ENCODE data around the gene SPATA13. TPM values are rescaled to one million over a fixed set of nuclear protein-coding genes. Genes with fewer than 3 reads are reported as not detected.

SPATA13 gene
- total RNA-seq, 4 donors from 2014 or later: 20.0 to 47.4 (median 27.6) TPM

DNA sequence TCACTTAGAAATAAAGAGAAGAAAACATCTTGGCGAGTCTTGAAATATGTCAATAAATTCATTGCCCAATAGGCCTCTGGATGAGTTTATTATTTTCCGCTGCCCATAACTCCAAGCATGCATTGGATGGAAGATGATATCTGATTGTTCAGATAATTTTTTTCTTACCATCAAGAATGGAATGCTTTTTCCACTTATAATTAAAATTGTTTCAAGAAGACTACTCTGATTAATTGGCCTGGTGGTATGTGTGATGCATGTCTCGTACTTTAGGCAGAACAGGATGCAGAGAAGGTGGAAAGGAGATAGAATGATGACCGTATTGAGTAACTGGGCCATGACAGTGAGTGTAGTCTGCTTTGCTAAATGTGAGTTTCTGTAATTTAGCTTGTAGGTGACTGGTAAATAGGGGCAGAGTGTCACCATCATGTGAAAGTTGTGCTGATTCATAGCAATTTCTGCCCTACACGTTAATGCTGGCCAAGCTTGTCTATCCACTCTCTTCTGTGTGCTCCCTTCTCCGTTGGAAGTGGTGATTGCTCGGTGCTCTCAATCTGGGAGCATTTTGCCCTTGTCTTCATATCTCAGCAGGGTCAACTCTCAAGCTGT is 13.5 kb upstream of the SPATA13 start:
- H3K27ac ChIP-seq: no peak overlapping the region
- no peaks in the 10 kb centered on the region for H3K4me1 ChIP-seq
- intact Hi-C loops (cut with DNase I; ENCODE audit: low total_unique reads): no loop called here
- no peaks in the 10 kb centered on the region for H3K27me3 ChIP-seq
- H3K9me3 ChIP-seq: no peaks in the 10 kb centered on the region
- TF ChIP-seq POLR2A (IDR thresholded peaks at IDR 0.05): no peak
- TF ChIP-seq, protein P1, sequence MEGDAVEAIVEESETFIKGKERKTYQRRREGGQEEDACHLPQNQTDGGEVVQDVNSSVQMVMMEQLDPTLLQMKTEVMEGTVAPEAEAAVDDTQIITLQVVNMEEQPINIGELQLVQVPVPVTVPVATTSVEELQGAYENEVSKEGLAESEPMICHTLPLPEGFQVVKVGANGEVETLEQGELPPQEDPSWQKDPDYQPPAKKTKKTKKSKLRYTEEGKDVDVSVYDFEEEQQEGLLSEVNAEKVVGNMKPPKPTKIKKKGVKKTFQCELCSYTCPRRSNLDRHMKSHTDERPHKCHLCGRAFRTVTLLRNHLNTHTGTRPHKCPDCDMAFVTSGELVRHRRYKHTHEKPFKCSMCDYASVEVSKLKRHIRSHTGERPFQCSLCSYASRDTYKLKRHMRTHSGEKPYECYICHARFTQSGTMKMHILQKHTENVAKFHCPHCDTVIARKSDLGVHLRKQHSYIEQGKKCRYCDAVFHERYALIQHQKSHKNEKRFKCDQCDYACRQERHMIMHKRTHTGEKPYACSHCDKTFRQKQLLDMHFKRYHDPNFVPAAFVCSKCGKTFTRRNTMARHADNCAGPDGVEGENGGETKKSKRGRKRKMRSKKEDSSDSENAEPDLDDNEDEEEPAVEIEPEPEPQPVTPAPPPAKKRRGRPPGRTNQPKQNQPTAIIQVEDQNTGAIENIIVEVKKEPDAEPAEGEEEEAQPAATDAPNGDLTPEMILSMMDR (IDR thresholded peaks at IDR 0.05): no peak
- H3K4me3 ChIP-seq: no peak overlapping the region
- H3K36me3 ChIP-seq: no peaks in the 10 kb centered on the region
- DNase-seq: no peak

DNA sequence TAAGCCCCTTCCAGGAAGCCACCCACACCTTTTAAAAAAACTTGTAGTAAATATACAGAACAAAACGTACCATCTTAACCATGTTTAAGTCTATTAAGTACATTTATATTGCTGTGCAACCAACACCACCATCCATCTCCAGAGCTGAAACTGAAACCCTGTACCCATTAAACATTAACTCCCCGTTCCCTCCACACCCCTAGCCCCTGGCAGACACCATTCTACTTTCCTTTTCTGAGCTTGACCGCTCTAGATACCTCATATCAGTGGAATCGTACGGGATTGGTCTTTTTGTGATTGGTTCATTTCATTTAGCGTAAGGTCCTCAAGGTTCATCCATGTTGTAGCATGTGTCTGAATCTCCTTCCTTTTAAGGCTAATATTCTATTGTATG is 13.0 kb upstream of the SPATA13 start:
- Histone ChIP-seq H3K27me3 (no peaks in the 10 kb centered on the region), H3K27ac (no peak overlapping the region), H3K9me3 (no peaks in the 10 kb centered on the region), H3K4me3 (no peak overlapping the region), H3K36me3 (no peaks in the 10 kb centered on the region), H3K4me1 (no peaks in the 10 kb centered on the region)
- no peak for DNase-seq
- TF ChIP-seq, protein P1 (IDR thresholded peaks at IDR 0.05): no peak
- TF ChIP-seq POLR2A (IDR thresholded peaks at IDR 0.05): no peak
- intact Hi-C loops (cut with DNase I; ENCODE audit: low total_unique reads): no loop called here

DNA sequence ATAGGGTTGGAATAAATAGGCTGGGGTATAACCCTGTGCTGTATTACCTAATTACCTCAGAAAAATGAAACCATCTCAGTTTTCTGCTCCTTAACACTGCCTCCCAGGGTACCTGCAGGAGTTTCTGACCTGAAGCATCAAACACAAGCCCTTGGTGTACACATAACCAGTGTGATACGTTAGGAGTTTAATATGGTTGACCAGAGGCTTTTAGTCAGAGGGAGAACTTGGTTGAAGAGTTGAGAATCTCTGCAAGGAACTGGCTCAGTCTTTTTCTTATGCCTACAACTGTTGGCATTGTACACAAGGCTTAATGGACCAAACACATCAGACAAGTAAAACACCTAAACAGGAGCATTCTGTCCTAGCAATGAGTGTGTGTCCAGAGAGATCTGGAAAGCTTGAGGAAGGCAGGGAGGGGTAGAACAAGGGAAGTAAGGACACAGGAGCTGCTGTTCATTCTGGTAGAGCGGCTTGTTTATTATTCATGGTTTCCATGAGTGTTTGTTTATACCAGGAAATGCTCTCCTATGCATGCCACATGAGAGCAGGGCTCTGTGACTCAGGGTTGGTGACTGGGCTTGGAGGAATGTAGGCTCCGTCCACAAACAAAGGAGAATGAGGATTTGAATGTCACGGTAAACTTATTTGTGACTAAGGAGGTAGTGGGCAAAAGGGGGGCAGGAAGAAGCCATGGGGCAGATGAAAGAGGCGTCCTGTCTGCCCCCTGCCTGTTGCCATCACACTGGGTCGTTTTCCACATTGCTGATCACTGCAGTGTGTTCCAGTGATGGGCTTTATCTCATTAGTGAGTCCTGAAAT is 11.9 kb upstream of the SPATA13 start:
- Histone ChIP-seq H3K27ac (peak overlapping the region in 1 of 2 donors; percentile 15), H3K4me1 (no peaks in the 10 kb centered on the region), H3K27me3 (no peaks in the 10 kb centered on the region), H3K9me3 (no peaks in the 10 kb centered on the region), H3K36me3 (no peaks in the 10 kb centered on the region), H3K4me3 (no peak overlapping the region)
- TF ChIP-seq POLR2A (IDR thresholded peaks at IDR 0.05): no peak
- TF ChIP-seq, protein P1 (IDR thresholded peaks at IDR 0.05): peak in 1 of 4 experiments; percentile 5
- DNase-seq: no peak
- intact Hi-C loops (cut with DNase I; ENCODE audit: low total_unique reads): no loop called here

DNA sequence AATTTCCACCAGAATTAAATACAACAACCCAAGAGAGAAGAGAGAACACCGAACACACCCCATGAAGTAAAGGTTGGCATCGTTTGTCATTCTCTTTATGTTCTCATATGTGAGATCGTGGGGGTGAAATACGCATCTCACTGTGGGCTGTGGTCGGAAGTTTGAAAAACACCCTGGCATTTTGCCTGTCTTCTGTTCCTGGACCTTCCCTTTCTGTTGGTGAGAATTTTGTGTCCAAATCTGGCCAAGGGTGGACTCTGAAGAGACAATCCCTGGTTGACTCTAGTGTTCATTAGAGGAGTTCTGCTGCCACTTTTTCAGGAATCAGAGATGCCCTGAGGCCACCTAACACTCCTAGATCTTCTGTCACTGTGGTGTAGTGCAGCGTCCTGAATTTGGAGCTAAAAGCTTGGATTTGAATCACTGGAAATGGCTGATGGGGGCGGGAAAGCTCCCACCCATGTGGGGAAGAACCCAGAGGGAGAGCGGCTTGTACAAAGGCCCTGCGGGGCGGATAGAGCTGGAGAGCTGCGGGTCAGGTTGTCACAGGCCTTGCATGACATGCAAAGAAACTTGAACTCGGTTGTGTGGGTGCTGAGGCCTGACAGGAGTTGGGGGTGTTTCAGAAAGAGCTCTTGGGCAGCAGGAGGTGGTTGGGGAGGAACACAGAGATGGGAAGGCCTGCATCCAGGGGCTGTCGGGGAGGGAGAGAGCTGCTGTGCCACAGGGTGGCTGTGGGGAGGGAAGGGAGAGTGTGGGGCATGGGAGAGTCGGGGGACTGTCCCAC is 11.1 kb upstream of the SPATA13 start:
- no peak for DNase-seq
- intact Hi-C loops (cut with DNase I; ENCODE audit: low total_unique reads): no loop called here
- Histone ChIP-seq H3K27ac (peak overlapping the region in 1 of 2 donors; percentile 15), H3K27me3 (no peaks in the 10 kb centered on the region), H3K4me3 (no peak overlapping the region), H3K9me3 (no peaks in the 10 kb centered on the region), H3K36me3 (no peaks in the 10 kb centered on the region), H3K4me1 (no peaks in the 10 kb centered on the region)
- TF ChIP-seq, protein P1 (IDR thresholded peaks at IDR 0.05): no peak
- no peak for TF ChIP-seq POLR2A (IDR thresholded peaks at IDR 0.05)

All from uterus (tissue), 4 donors.